ENCODE measurements around the gene FLVCR1.
A peak's percentile ranks its signal among the peaks of the same experiment; 100 is the strongest.

The FLVCR1 gene

DNA sequence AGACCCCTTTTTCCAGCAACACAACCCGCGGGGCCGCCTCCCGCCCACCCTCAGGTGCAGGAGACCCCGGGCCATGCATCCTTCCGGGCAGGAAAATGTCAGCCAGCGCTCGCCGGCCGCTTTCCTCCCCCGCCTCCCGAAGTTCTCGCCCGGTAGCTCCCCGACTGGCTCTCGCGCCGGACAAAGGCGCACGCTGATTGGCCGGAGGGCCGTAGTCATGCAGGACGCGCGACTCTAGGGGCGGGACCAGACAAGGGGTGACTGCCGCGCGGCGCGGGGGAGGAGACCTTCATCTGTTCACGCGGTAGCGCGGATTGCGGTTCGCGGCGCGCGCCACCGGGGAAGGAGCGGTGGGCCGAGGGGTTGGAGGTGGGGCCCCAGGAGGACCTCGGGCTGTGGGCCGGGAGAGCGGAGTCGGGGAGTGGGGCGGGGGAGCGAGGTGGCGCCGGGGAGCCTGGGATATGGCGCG lies at the start of gene FLVCR1:
Gene FLVCR1 (plus strand): TSS at position 284 of the 469 bp plus-strand sequence. CDS start 178 bp downstream, at position 462.
- TF ChIP-seq, protein P1, sequence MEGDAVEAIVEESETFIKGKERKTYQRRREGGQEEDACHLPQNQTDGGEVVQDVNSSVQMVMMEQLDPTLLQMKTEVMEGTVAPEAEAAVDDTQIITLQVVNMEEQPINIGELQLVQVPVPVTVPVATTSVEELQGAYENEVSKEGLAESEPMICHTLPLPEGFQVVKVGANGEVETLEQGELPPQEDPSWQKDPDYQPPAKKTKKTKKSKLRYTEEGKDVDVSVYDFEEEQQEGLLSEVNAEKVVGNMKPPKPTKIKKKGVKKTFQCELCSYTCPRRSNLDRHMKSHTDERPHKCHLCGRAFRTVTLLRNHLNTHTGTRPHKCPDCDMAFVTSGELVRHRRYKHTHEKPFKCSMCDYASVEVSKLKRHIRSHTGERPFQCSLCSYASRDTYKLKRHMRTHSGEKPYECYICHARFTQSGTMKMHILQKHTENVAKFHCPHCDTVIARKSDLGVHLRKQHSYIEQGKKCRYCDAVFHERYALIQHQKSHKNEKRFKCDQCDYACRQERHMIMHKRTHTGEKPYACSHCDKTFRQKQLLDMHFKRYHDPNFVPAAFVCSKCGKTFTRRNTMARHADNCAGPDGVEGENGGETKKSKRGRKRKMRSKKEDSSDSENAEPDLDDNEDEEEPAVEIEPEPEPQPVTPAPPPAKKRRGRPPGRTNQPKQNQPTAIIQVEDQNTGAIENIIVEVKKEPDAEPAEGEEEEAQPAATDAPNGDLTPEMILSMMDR (IDR thresholded peaks at IDR 0.05; ENCODE audit: low read depth, low read length, missing control alignments), result no peak
- peak; percentile 73 for DNase-seq (ENCODE audit: extremely low read depth, low read depth)
- peak within 1 kb of the TSS; percentile 89 for H3K4me3 ChIP-seq (replicated peaks; ENCODE audit: low read depth, low read length)

DNA sequence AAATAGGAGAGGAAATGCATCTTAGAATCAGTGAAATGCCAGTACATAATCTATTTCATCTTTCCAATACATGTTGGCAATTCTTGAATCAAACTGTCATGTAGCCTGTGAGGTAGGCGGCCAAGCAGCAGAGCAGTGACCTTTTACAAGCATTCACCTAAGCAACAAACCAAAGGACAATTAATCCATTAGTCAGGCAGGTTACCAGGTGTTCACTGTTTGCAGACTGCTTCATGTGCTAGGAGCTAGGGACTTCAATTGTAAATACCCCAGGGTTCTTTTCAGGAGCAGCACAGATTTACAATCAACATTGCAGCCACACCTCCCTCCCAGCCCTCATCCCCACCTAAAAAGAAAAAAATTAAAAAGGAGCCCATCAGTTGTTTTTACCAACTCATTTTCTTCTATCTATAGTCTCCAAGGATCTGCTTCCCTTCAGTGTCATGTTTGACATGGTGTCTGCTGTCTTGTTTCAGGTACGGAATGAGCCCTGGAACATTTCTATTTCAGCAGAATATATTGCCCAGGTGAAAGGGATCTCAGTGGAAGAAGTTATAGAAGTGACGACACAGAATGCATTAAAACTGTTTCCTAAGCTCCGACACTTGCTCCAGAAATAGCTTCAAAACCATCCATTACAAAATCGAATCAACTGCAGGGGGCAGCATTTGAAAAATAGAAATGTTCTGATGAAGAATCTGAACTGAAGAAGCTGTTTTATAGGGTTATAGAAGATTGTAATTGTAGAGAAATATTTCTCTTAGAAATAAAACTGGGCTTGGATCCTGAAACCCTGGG lies 43.3 kb upstream of the FLVCR1 start:
- no peak for DNase-seq (ENCODE audit: extremely low read depth, low read depth)
- TF ChIP-seq, protein P1 (IDR thresholded peaks at IDR 0.05; ENCODE audit: low read depth, low read length, missing control alignments), result peak; percentile 32
- H3K4me3 ChIP-seq (replicated peaks; ENCODE audit: low read depth, low read length), result no peak overlapping the region

DNA sequence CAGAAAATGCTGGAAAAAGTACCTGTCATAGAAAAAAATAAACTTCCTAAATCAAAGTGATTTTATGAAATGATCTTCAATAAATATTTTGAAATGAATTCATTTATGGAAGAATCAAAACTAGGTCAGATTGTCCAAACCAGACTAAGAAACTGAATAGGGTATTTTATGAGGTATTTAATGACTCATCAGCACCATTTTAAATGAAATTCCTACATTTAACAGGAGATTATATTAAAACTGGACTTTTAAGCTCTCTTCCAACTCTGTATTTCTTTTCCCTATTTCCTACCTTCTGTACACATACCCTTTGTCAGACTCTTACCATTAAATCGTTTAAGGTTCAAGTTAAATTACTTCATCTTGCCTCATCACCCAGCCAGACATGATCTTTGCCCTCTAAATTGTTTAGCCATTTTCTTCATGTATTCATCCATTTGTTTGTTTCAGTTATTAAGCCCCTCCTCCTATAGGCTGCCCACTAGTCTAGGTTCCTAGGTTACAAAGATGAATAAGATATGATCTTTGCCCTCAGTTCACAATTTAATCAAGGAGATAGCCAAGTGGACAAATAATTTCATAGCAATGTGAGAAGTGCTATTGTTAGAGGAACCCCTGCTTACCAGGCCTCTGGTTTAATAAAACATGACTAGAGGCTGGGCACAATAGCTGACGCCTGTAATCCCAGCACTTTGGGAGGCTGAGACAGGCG lies 41.4 kb upstream of the FLVCR1 start:
- TF ChIP-seq, protein P1 (IDR thresholded peaks at IDR 0.05; ENCODE audit: low read depth, low read length, missing control alignments), result no peak
- DNase-seq (ENCODE audit: extremely low read depth, low read depth), result no peak

DNA sequence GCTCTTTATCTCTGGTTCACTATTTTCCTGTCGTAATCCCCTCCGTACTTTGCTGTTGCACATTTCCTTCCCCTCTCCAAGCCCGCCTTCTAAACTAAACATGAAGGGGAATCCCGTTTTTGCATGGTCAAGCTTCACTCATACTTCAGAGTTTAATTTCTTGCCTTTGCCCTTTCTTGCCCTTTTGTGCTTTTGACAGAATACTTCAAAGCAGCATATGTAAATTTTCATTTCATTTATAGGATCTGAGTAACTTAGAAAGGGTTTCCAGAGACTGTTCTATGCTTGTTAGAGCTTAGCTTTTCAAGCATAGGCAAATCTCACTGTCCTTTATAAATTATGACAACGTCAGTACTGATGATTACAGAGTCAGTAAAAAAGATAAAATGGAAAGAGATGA lies 38.3 kb upstream of the FLVCR1 start:
- DNase-seq (ENCODE audit: extremely low read depth, low read depth), result no peak
- no peak overlapping the region for H3K4me3 ChIP-seq (replicated peaks; ENCODE audit: low read depth, low read length)
- TF ChIP-seq, protein P1 (IDR thresholded peaks at IDR 0.05; ENCODE audit: low read depth, low read length, missing control alignments), result no peak

More for the DNA sequence above, 41.4 kb upstream of the FLVCR1 start:
- no peak overlapping the region for H3K4me3 ChIP-seq (replicated peaks; ENCODE audit: low read depth, low read length)

DNA sequence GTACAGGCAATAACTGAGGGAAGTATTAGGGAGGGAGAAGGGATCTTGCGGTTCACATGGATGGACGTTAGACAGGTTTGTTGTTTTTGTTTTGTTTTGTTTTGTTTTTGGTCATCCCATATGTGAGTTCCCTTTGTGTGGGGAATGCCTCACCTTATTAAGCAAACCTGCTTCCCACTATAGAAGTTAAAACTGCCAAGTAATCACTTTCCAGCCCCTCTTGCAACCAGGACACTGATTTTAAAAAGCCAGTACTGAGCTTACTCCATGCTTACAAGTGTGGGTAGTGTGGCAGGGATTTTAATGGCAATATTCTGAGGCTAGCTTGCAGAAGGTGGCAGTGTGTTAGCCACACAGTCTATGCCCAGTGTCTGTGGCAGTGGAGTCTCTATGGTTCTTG lies 37.1 kb upstream of the FLVCR1 start:
- TF ChIP-seq, protein P1 (IDR thresholded peaks at IDR 0.05; ENCODE audit: low read depth, low read length, missing control alignments), result no peak
- no peak overlapping the region for H3K4me3 ChIP-seq (replicated peaks; ENCODE audit: low read depth, low read length)
- no peak for DNase-seq (ENCODE audit: extremely low read depth, low read depth)

DNA sequence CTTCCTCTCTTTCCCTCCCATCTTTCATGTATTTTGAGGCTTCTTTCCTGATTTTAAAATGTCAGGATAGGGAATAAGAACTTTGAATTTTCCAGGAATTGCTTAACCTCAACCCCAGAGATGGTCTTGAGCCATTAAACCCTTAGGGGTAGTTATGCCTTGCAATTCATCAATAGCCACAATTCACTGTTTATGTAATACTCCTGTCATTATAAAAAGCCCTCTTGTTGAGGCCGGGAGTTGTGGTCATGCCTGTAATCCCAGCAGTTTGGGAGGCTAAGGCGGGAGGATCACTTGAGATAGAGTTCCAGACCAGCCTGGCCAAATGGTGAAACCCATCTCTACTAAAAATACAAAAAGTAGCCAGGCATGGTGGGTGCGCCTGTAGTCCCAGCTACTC lies 35.1 kb upstream of the FLVCR1 start:
- H3K4me3 ChIP-seq (replicated peaks; ENCODE audit: low read depth, low read length), result no peak overlapping the region
- DNase-seq (ENCODE audit: extremely low read depth, low read depth), result no peak
- TF ChIP-seq, protein P1 (IDR thresholded peaks at IDR 0.05; ENCODE audit: low read depth, low read length, missing control alignments), result no peak

All from HFF-Myc (cell line).